ENCODE measurements around the gene SYT8.
"Not testable (repeated sequence)": the region's sequence is repeated elsewhere in the genome, so short reads cannot be mapped to it uniquely, and the experiment has no call there.

The SYT8 gene, protein sequence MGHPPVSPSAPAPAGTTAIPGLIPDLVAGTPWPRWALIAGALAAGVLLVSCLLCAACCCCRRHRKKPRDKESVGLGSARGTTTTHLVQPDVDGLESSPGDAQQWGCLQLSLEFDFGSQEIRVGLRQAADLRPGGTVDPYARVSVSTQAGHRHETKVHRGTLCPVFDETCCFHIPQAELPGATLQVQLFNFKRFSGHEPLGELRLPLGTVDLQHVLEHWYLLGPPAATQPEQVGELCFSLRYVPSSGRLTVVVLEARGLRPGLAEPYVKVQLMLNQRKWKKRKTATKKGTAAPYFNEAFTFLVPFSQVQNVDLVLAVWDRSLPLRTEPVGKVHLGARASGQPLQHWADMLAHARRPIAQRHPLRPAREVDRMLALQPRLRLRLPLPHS

GRCh38 chr11:1834779-1835670 is at the start of gene SYT8:
Gene SYT8, plus strand, starts transcription at chr11:1834990. Its CDS starts 116 bp downstream, at chr11:1835106.
- DNase-seq, result peak; percentile 55

DNA sequence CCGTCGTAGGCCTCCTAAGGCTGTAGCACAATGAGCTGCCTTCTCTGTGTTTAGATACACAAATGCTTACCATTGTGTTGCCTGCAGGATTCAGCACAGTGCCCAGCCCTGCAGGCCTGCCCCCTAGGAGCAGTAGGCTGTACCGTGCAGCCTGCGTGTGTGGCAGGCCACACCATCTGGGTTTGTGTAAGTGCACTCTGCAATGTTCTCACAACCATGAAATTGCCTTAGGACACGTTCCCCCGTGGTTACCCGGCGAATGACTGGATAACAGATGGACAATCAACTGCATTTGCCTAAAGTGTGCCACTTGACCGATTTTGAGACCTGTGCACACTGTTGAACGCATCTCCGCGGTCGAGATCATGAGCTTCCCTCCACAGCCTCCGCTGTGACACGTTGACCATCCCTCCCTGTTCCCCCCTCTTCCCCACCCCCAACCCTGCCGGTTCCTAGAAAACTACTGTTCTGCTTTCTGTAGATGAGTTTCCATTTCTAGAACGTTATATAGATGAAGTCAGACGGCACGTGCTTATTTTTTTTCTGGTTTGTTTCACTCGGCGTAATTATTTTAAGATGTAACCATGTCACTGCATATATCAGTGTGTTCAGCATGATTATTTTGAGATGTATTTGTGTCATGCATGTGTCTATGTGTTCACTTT is 48.9 kb upstream of the SYT8 start:
- no peak for DNase-seq

- no peak for DNase-seq
Observed at GRCh38 chr11:1786466-1786865, 48.3 kb upstream of the SYT8 start.

DNA sequence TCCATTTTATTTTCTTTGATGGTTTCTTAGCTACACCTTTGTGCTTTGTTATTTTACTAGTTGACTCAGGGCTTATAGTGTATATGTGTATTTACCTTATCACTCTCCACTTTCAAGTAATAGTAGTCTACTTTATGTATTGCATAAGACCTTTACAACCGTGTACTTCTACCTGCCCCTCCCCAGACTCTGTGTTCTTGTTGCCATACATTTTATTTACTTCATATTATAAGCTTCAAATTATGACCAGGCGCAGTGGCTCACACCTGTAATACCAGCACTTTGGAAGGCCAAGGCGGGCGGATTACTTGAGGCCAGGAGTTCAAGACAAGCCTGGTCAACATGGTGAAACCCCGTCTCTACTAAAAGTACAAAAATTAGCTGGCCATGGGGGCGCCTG is 42.9 kb upstream of the SYT8 start:
- DNase-seq, result no peak

DNA sequence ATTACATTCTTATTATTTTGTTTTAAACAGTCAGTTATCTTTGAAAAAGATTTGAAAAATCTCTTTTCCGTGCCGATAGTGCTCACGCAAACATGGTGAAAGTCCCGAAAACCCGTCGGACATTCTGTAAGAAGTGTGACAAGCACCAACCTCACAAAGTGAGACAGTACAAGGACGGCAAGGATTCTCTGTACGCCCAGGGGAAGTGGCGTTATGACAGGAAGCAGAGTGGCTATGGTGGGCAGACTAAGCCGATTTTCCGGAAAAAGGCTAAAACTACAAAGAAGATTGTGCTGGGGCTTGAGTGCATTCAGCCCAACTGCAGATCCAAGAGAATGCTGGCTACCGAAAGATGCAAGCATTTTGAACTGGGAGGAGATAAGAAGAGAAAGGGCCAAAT is 42.3 kb upstream of the SYT8 start:
- no peak for DNase-seq

DNA sequence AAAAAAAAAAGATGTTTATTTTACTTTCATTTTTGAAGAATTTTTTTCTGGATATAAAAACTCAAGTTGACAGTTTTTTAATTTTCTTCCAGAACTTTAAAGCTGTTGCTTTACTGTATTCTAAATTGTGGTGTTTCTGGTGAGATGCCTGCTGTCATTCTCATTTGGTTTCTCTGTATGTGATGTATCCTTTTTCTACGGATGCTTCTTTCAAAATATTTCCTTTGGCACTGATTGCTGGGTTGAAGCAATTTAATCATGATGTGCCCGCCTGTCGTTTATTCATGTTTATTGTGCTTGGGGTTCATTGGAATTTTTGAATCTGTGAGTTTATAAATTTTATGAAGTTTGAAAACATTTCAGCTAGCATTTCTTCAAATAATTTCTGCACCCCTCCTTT is 41.7 kb upstream of the SYT8 start:
- no peak for DNase-seq

GRCh38 chr11:1796413-1797011 is 38.3 kb upstream of the SYT8 start:
- DNase-seq, result no peak

GRCh38 chr11:1797391-1798125 is 37.2 kb upstream of the SYT8 start:
- DNase-seq, result no peak

GRCh38 chr11:1803246-1803645 is 31.5 kb upstream of the SYT8 start:
- no peak for DNase-seq

DNA sequence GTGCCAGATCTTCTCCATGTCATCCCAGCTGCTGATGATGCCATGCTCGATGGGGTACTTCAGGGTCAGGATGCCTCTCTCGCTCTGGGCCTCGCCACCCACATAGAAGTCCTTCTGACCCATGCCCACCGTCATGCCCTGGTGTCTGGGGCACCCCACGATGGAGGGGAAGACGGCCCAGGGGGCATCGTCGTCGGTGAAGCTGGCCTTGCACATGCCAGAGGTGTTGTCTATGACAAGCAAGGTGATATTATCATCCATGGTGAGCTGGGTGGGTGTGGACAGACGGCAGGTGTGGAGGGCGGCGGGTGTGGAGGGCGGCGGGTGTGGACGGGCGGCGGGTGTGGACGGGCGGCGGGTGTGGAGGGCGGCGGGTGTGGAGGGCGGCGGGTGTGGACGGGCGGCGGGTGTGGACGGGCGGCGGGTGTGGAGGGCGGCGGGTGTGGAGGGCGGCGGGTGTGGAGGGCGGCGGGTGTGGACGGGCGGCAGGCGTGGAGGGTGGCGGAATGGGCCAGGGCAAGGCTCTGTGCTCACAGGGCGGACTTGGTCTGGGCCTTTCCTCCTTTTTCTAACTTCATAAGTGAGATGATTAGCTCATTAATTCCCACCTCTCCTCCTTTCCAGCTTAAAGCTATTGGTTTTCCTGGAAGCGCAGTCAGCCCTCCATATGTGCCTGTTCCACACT is 30.8 kb upstream of the SYT8 start:
- not testable (repeated sequence) for DNase-seq

DNA sequence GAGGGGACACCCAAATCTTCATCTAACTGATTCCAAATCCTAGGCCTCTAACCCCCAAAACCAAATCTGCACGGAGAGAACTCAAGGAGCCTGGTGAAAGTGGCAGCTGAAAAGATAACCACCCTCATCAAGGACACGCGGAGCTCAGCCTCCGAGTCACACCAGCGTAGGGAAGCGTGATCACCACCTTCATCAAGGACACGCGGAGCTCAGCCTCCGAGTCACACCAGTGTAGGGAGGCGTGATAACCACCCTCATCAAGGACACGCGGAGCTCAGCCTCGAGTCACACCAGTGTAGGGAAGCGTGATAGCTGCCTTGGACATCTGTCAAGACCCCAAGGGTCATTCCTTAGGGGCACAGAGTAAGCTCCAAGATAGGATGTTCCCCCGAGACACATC is 29.3 kb upstream of the SYT8 start:
- DNase-seq, result no peak

- DNase-seq, result no peak
Observed at GRCh38 chr11:1807264-1807995, 27.4 kb upstream of the SYT8 start.

GRCh38 chr11:1810761-1811160 is 24.0 kb upstream of the SYT8 start:
- no peak for DNase-seq

DNA sequence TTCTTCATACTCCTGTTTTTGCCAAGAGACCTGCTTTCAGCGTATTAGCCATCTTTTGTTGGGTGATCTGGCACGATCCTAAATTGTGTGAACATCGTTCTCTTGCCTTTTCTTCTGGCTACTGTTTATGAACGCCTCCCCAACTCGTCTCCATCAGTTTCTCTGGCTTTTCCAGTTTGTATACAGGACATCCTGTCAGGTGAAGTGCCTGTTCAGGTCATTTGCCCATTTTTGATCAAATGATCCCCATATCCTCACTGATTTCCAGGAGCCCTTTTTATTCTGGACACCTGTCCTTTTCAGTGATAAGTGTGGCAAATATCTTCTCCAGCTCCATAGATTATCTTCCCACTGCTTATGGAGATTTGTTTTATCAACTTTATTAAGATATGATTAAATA is 22.5 kb upstream of the SYT8 start:
- DNase-seq, result no peak

GRCh38 chr11:1812801-1813200 is 22.0 kb upstream of the SYT8 start:
- no peak for DNase-seq

- DNase-seq, result not testable (repeated sequence)
Observed at GRCh38 chr11:1813356-1813755, 21.4 kb upstream of the SYT8 start.

DNA sequence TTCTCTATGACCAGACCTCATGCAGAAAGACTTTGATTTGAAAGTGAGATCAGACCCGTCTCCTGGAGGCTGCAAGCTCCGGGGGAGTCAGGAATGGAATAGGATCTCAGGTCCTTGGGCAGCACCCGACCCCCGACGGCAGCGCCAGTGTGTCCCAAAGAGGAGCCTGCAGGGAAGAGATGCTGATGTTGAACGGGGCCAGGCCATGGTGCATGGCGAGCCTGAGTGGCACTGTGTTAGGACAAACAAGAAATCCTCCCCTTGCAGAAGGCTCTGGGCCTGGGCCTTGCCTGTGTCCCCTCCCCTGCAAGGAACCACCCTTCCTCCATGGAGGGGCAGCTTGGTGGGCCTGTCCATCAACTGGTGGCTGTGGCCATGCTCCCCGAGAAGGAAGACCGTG is 20.1 kb upstream of the SYT8 start:
- DNase-seq, result no peak

DNA sequence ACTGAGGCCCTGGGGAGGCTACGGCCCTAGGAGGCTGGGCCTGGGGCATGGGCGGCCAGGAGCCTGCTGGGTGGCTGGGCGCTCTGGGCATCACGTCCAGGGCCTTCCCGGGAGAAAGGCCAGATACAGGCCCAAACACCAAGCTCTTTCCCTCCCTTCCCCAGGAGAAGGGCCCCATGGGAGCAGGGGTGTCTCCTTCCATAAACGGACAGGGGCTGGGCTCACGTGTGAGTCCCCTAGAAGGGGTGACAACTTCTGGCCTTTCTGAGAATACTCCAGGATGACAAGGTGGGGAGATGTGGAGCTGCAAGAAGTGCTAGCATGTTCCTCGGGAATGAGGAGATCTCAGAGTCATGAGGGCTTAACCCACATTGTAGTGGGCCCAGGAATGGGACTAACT is 19.5 kb upstream of the SYT8 start:
- DNase-seq, result no peak

DNA sequence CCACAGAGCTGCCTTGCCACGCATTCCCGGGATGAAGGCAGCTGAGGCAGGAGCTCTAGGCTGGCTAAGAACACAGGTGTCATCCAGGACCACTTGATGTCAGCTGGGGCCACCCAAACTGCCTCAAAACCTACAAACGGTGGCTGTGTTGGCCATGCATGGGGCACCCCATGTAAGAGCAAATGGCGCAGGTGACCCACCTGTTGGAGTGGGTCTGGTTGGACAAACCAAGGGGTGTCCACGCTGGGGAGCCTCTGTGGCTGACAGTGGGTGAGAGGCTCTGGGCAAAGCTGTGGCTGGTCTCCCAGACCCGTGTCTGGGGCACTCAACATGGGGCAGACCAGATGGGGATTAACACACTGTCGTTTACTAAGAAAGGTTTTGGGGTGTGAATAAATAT is 19.0 kb upstream of the SYT8 start:
- DNase-seq, result no peak

DNA sequence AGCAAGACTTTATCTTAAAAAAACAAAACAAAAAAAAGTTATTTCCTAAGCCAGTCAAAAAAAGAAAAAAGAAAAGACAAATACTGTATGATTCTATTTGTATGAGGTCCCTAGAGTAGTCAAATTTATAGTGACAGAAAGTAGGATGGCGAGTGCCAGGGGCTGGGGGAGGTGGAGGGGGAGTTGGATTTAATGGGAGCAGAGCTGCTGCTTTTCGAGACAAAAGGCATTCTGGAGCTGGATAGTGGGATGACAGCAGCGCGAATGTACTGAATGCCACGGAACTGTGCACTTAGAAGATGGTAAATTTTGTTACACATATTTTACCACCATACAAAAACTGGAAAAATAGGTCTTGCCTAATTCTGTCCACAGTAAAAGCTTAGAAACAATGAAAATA is 17.8 kb upstream of the SYT8 start:
- DNase-seq, result no peak

- no peak for DNase-seq
Observed at GRCh38 chr11:1817511-1817910, 17.3 kb upstream of the SYT8 start.
